ENCODE data around the gene SLC46A3. TPM values are rescaled to one million over a fixed set of nuclear protein-coding genes. Genes with fewer than 3 reads are reported as not detected.

Gene SLC46A3
- polyA plus RNA-seq (6.5 and 7.4 TPM in 2 replicates), polyA minus RNA-seq (6.1 and 7.9 TPM in 2 replicates)

DNA sequence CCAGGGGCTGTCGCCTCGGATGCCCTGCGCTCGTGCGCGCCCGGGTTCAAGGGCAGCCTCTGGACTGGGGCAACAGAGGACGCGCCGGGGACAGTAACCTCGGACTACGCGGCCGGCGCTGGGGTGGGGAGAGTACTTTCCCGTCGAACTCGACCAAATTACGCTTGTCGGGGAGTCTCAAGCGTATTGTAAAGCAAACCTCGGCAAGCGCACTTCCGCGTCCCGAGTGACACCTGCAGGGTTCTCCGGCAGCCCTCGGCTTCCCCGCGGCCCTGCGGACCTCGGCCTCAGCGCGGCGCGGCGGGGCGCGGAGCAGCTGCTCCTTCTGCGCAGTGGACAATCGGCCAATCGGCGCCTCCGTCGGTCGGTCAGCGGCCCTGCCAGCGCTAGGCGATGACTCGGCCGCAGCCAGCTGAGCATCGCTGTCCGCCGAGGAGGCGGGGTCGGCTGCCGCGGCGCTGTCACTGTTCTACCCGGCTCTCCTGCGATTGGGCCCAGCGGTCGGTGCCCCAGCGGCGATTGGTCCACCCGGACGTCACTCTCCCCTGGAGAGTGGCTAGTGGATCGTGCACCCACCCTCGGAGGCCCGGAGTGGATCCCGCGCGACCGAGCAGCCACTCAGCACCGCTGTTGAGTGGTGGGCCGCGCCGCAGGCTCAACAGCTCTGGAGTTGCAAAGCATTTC lies at the start of gene SLC46A3:
TSS of gene SLC46A3 (minus strand) at position 428 of the 684 bp plus-strand sequence. CDS start 972 bp downstream, outside the sequence.
- no peaks in the 10 kb centered on the region for H4K20me1 ChIP-seq (ENCODE audit: insufficient read depth)
- no peaks in the 10 kb centered on the region for H3K79me2 ChIP-seq (replicated peaks; ENCODE audit: insufficient read depth, low read length)
- TF ChIP-seq RAD21 (conservative IDR thresholded peaks at IDR 0.05) (no peak), EZH2 (IDR thresholded peaks at IDR 0.05; ENCODE audit: borderline replicate concordance, insufficient read depth, low read length, poor library complexity, severe bottlenecking) (no peak), MXI1 (conservative IDR thresholded peaks at IDR 0.05; ENCODE audit: poor library complexity, severe bottlenecking) (peak; percentile 52), POLR2AphosphoS5 (IDR thresholded peaks at IDR 0.05) (peak; percentile 29), EP300 (conservative IDR thresholded peaks at IDR 0.05; ENCODE audit: poor library complexity, severe bottlenecking) (peak; percentile 21), SMC3 (conservative IDR thresholded peaks at IDR 0.05; ENCODE audit: poor library complexity) (peak; percentile 23), TAF1 (IDR thresholded peaks at IDR 0.05; ENCODE audit: low read depth) (no peak)
- TF ChIP-seq, protein P1, sequence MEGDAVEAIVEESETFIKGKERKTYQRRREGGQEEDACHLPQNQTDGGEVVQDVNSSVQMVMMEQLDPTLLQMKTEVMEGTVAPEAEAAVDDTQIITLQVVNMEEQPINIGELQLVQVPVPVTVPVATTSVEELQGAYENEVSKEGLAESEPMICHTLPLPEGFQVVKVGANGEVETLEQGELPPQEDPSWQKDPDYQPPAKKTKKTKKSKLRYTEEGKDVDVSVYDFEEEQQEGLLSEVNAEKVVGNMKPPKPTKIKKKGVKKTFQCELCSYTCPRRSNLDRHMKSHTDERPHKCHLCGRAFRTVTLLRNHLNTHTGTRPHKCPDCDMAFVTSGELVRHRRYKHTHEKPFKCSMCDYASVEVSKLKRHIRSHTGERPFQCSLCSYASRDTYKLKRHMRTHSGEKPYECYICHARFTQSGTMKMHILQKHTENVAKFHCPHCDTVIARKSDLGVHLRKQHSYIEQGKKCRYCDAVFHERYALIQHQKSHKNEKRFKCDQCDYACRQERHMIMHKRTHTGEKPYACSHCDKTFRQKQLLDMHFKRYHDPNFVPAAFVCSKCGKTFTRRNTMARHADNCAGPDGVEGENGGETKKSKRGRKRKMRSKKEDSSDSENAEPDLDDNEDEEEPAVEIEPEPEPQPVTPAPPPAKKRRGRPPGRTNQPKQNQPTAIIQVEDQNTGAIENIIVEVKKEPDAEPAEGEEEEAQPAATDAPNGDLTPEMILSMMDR (IDR thresholded peaks at IDR 0.05; ENCODE audit: poor library complexity, severe bottlenecking): peak; percentile 50
- peak within 1 kb of the TSS; percentile 66 for H3K4me2 ChIP-seq (ENCODE audit: low read length)
- peak within 1 kb of the TSS; percentile 74 for H3K9ac ChIP-seq (ENCODE audit: low read length)
- H3K4me3 ChIP-seq (ENCODE audit: low read length): peak within 1 kb of the TSS; percentile 97
- H3K9me2 ChIP-seq (ENCODE audit: insufficient read depth, low read length): no peaks in the 10 kb centered on the region
- H3K9me3 ChIP-seq (ENCODE audit: low read length): no peaks in the 10 kb centered on the region
- peak within 1 kb of the TSS; percentile 19 for H3K27ac ChIP-seq (ENCODE audit: low read length)
- H3K36me3 ChIP-seq (ENCODE audit: insufficient read depth, low read length): no peaks in the 10 kb centered on the region
- peaks cover 11% of the 10 kb centered on the region for H3K27me3 ChIP-seq (ENCODE audit: insufficient read depth, low read depth, low read length)
- H2AFZ ChIP-seq (ENCODE audit: low read depth, low read length): peak within 1 kb of the TSS; percentile 74
- H3F3A ChIP-seq (ENCODE audit: insufficient read depth, low read length, poor library complexity, severe bottlenecking): no peaks in the 10 kb centered on the region

DNA sequence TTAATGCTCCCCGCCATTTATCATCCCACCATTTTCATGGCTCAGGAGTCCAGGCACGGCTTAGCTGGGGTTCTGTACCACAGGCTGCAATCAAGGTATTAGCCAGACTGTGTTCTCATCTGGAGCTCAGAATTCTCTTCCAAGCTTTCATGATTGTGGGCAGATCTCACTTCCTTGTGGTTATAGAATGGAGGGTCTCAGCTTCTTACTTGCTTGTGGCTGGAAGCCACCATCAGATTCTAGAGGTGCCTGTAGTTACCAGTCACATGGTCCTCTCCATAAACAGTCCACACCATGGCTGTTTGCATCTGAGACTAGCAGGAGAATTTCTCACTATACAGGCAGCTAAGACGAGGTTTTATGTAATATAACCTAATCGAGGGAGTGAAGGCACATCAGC lies 45.1 kb upstream of the SLC46A3 start:
- Histone ChIP-seq H2AFZ (ENCODE audit: low read depth, low read length) (no peak overlapping the region), H3K4me3 (ENCODE audit: low read length) (no peak overlapping the region), H3K4me2 (ENCODE audit: low read length) (no peak overlapping the region), H3K27ac (ENCODE audit: low read length) (no peak overlapping the region), H3K9me3 (ENCODE audit: low read length) (no peaks in the 10 kb centered on the region), H3K79me2 (replicated peaks; ENCODE audit: insufficient read depth, low read length) (no peaks in the 10 kb centered on the region), H3K9ac (ENCODE audit: low read length) (no peak overlapping the region), H3F3A (ENCODE audit: insufficient read depth, low read length, poor library complexity, severe bottlenecking) (no peaks in the 10 kb centered on the region), H4K20me1 (ENCODE audit: insufficient read depth) (no peaks in the 10 kb centered on the region), H3K9me2 (ENCODE audit: insufficient read depth, low read length) (no peaks in the 10 kb centered on the region), H3K36me3 (ENCODE audit: insufficient read depth, low read length) (no peaks in the 10 kb centered on the region), H3K27me3 (ENCODE audit: insufficient read depth, low read depth, low read length) (no peaks in the 10 kb centered on the region)
- TF ChIP-seq RAD21 (conservative IDR thresholded peaks at IDR 0.05): no peak
- TF ChIP-seq EP300 (conservative IDR thresholded peaks at IDR 0.05; ENCODE audit: poor library complexity, severe bottlenecking): no peak
- no peak for TF ChIP-seq SMC3 (conservative IDR thresholded peaks at IDR 0.05; ENCODE audit: poor library complexity)

GRCh38 chr13:28761586-28761985 lies 42.8 kb upstream of the SLC46A3 start:
- Histone ChIP-seq H3K27me3 (ENCODE audit: insufficient read depth, low read depth, low read length) (no peaks in the 10 kb centered on the region), H3F3A (ENCODE audit: insufficient read depth, low read length, poor library complexity, severe bottlenecking) (no peaks in the 10 kb centered on the region), H3K79me2 (replicated peaks; ENCODE audit: insufficient read depth, low read length) (no peaks in the 10 kb centered on the region), H3K9me2 (ENCODE audit: insufficient read depth, low read length) (no peaks in the 10 kb centered on the region), H3K27ac (ENCODE audit: low read length) (no peak overlapping the region), H4K20me1 (ENCODE audit: insufficient read depth) (no peaks in the 10 kb centered on the region), H3K4me2 (ENCODE audit: low read length) (no peak overlapping the region), H2AFZ (ENCODE audit: low read depth, low read length) (no peak overlapping the region), H3K9ac (ENCODE audit: low read length) (no peak overlapping the region), H3K36me3 (ENCODE audit: insufficient read depth, low read length) (no peaks in the 10 kb centered on the region), H3K9me3 (ENCODE audit: low read length) (peaks cover 4% of the 10 kb centered on the region), H3K4me3 (ENCODE audit: low read length) (no peak overlapping the region)
- TF ChIP-seq MXI1 (conservative IDR thresholded peaks at IDR 0.05; ENCODE audit: poor library complexity, severe bottlenecking) (no peak), SMC3 (conservative IDR thresholded peaks at IDR 0.05; ENCODE audit: poor library complexity) (no peak), EZH2 (IDR thresholded peaks at IDR 0.05; ENCODE audit: borderline replicate concordance, insufficient read depth, low read length, poor library complexity, severe bottlenecking) (no peak), EP300 (conservative IDR thresholded peaks at IDR 0.05; ENCODE audit: poor library complexity, severe bottlenecking) (no peak), TAF1 (IDR thresholded peaks at IDR 0.05; ENCODE audit: low read depth) (no peak), REST (IDR thresholded peaks at IDR 0.05; ENCODE audit: borderline replicate concordance) (no peak), RAD21 (conservative IDR thresholded peaks at IDR 0.05) (no peak), POLR2AphosphoS5 (IDR thresholded peaks at IDR 0.05) (no peak)
- TF ChIP-seq, protein P1 (IDR thresholded peaks at IDR 0.05; ENCODE audit: poor library complexity, severe bottlenecking): no peak
